ENCODE data around the gene SLC49A4. TPM values are rescaled to one million over a fixed set of nuclear protein-coding genes. Genes with fewer than 3 reads are reported as not detected.

The SLC49A4 gene
- total and polyA plus RNA-seq, 2 of the 8 experiments (the other 6 are each of a cell fraction or from before 2014, with no cell fraction given): 9.5 to 10.2 TPM

- no peak for TF ChIP-seq RAD21 (IDR thresholded peaks at IDR 0.05 in 1 of 2, conservative IDR thresholded peaks at IDR 0.05 in 1 of 2; ENCODE audit: low read depth in 2 of 2, low read length in 2 of 2)
- 0 out of 2 replicates have a peak, but pooled peaks have one; percentile 37 for TF ChIP-seq SP1 (IDR thresholded peaks at IDR 0.05; ENCODE audit: low read depth, low read length)
- TF ChIP-seq SIX5 (IDR thresholded peaks at IDR 0.05; ENCODE audit: low read depth, low read length): peak; percentile 10; the same call in 1 of the 2 replicates
- TF ChIP-seq ASH2L (IDR thresholded peaks at IDR 0.05; ENCODE audit: low read length): peak; percentile 41
- TF ChIP-seq SIN3A (conservative IDR thresholded peaks at IDR 0.05 in 1 of 2, IDR thresholded peaks at IDR 0.05 in 1 of 2; ENCODE audit: low read depth in 1 of 2, low read length in 2 of 2): peak in 1 of 2 experiments; percentile 90; a peak in 2 of 4 replicates
- no peak for TF ChIP-seq EZH2 (IDR thresholded peaks at IDR 0.05; ENCODE audit: low read depth, low read length, severe bottlenecking)
- no peak for TF ChIP-seq KDM1A (IDR thresholded peaks at IDR 0.05; ENCODE audit: borderline replicate concordance, low read length)
- no peak for TF ChIP-seq CHD2 (IDR thresholded peaks at IDR 0.05; ENCODE audit: low read length)
- no peak for TF ChIP-seq SUZ12 (IDR thresholded peaks at IDR 0.05; ENCODE audit: low read length)
- TF ChIP-seq RNF2 (IDR thresholded peaks at IDR 0.05; ENCODE audit: borderline replicate concordance, low read depth, low read length, missing control alignments, poor library complexity, severe bottlenecking): peak; percentile 47
- peak; percentile 64; the same call in 1 of the 2 replicates for TF ChIP-seq JUND (IDR thresholded peaks at IDR 0.05; ENCODE audit: low read length)
- no peak for TF ChIP-seq NRF1 (IDR thresholded peaks at IDR 0.05; ENCODE audit: low read depth, low read length)
- no peak for TF ChIP-seq GABPA (IDR thresholded peaks at IDR 0.05; ENCODE audit: borderline replicate concordance, insufficient read depth, low read length)
- no peak; the same call in 1 of the 2 replicates for TF ChIP-seq BACH1 (IDR thresholded peaks at IDR 0.05; ENCODE audit: low read length)
- no peak for TF ChIP-seq YY1 (IDR thresholded peaks at IDR 0.05; ENCODE audit: low read depth, low read length)
- peak; percentile 62 for TF ChIP-seq GTF2F1 (IDR thresholded peaks at IDR 0.05; ENCODE audit: borderline replicate concordance, low read depth, low read length)
- peak; percentile 53 to 89 for TF ChIP-seq POLR2A (IDR thresholded peaks at IDR 0.05; ENCODE audit: control extremely low read depth in 1 of 2, low read depth in 2 of 2, low read length in 2 of 2)
- no peak for TF ChIP-seq CBX5 (IDR thresholded peaks at IDR 0.05; ENCODE audit: low read depth, low read length)
- TF ChIP-seq EGR1 (IDR thresholded peaks at IDR 0.05; ENCODE audit: borderline replicate concordance, low read depth, low read length): no peak
- TF ChIP-seq CREB1 (IDR thresholded peaks at IDR 0.05): peak; percentile 29; the same call in 1 of the 2 replicates
- no peak for TF ChIP-seq RFX5 (IDR thresholded peaks at IDR 0.05; ENCODE audit: borderline replicate concordance, low read depth, low read length)
- TF ChIP-seq SIRT6 (IDR thresholded peaks at IDR 0.05; ENCODE audit: low read length): no peak
- TF ChIP-seq CTBP2 (IDR thresholded peaks at IDR 0.05; ENCODE audit: borderline replicate concordance, insufficient read depth, insufficient read length, low read length): no peak
- TF ChIP-seq MAFK (IDR thresholded peaks at IDR 0.05; ENCODE audit: low read depth, low read length): no peak
Observed at GRCh38 chr3:122793568-122794416, 1.1 kb upstream of the SLC49A4 start, which contains the start of gene HSPBAP1 (continued).

Data from H1 (cell line).